Breast epithelium (tissue), 3 donors: ENCODE measurements around the gene GID8.

ENCODE experiments used
- POLR2A ChIP-seq: fragments of 450-650 bp; IDR thresholded peaks from one replicate; pipeline ENCODE4 v1.6.1; 2016; ENCODE audit warnings: antibody characterized with exemption, mild to moderate bottlenecking, moderate library complexity
- TF ChIP-seq, protein P1 (sequence below), 3 donors: fragments of 450-650 bp; IDR thresholded peaks; one replicate each; pipeline ENCODE4 v1.5.1; 2016 to 2017; ENCODE audit warnings: antibody characterized with exemption in 3 of 3, mild to moderate bottlenecking in 3 of 3, moderate library complexity in 3 of 3

DNA sequence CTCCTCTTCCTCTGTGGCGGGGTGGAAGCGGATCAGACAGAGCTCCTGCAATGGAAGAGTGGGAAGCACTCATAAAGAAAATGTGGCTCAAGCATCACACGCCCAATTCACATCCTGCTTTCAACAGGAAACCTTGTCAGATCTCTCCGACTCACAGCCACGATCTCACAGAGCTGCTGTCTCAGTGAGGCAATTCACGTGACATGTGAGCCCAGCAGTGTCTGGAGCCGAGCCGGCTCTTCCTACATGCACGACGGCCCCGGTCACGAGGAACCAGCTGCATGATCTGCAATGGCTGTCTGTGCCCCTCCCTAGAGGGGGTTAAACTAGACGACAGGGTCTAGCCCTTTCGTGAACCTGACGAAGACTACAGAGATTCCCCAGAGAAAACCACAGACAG is 46.8 kb upstream of the GID8 start:
- TF ChIP-seq, protein P1, sequence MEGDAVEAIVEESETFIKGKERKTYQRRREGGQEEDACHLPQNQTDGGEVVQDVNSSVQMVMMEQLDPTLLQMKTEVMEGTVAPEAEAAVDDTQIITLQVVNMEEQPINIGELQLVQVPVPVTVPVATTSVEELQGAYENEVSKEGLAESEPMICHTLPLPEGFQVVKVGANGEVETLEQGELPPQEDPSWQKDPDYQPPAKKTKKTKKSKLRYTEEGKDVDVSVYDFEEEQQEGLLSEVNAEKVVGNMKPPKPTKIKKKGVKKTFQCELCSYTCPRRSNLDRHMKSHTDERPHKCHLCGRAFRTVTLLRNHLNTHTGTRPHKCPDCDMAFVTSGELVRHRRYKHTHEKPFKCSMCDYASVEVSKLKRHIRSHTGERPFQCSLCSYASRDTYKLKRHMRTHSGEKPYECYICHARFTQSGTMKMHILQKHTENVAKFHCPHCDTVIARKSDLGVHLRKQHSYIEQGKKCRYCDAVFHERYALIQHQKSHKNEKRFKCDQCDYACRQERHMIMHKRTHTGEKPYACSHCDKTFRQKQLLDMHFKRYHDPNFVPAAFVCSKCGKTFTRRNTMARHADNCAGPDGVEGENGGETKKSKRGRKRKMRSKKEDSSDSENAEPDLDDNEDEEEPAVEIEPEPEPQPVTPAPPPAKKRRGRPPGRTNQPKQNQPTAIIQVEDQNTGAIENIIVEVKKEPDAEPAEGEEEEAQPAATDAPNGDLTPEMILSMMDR (IDR thresholded peaks at IDR 0.05): no peak
- no peak for TF ChIP-seq POLR2A
